ENCODE measurements around the gene EML3. TPM values are rescaled to one million over a fixed set of nuclear protein-coding genes. Genes with fewer than 3 reads are reported as not detected.
"Not testable (repeated sequence)": the region's sequence is repeated elsewhere in the genome, so short reads cannot be mapped to it uniquely, and the experiment has no call there.

The EML3 gene
- 100 to 1,000 TPM in 1 of 2 donors, 10 to 100 TPM in 1; 93.7 to 134 TPM for total RNA-seq
- polyA plus RNA-seq = 100 to 1,000 TPM in 1 of 2 donors, 10 to 100 TPM in 1; 15.7 to 182 TPM
- long read RNA-seq, donor 1, transcript EML3-201 (22 exons, 3,017 nt) = minor isoform, 7 of 108 reads
- long read RNA-seq, donor 1, transcript EML3-202 (22 exons, 3,256 nt) = major isoform, 21 of 108 reads
- long read RNA-seq, donor 1, partial matches to known transcripts = 56 of 108 reads
- long read RNA-seq, donor 1, other reads (novel, unspliced or antisense) = 23 of 108 reads
- long read RNA-seq, donor 2, transcript EML3-201 (22 exons, 3,017 nt) = minor isoform, 11 of 77 reads
- long read RNA-seq, donor 2, transcript EML3-202 (22 exons, 3,256 nt) = major isoform, 15 of 77 reads
- long read RNA-seq, donor 2, partial matches to known transcripts = 36 of 77 reads
- long read RNA-seq, donor 2, other reads (novel, unspliced or antisense) = 15 of 77 reads

- Histone ChIP-seq H3K4me3 (ENCODE audit: low read length in 2 of 2) (peak within 1 kb of the TSS; percentile 65 to 76), H3K27me3 (ENCODE audit: control insufficient read depth in 1 of 2, insufficient read depth in 2 of 2, low read length in 1 of 2) (no peaks in the 10 kb centered on the region), H3K9me3 (ENCODE audit: control insufficient read depth, low read length) (no peaks in the 10 kb centered on the region), H3K4me1 (ENCODE audit: control insufficient read depth in 1 of 2, insufficient read depth in 2 of 2, low read length in 2 of 2) (no peaks in the 10 kb centered on the region), H3K36me3 (ENCODE audit: control insufficient read depth in 1 of 2, insufficient read depth in 2 of 2, low read length in 1 of 2) (peaks cover 0 to 2% of the 10 kb centered on the region in 2 donors), H3K27ac (ENCODE audit: low read depth in 1 of 2, low read length in 2 of 2) (peak within 1 kb of the TSS; percentile 76 to 80)
- WGBS, 2 donors = 1% methylated on average over 33 to 91 of the region's 91 CpGs
- DNase-seq = peak; percentile 95 to 97
- intact Hi-C loops (cut with DNase I) = no loop called here
- peak; percentile 91 for ATAC-seq (ENCODE audit: low FRiP score)
Measured at GRCh38 chr11:62612366-62613290, at the start of gene EML3, which contains the start of gene ROM1. TSS of gene EML3 (minus strand) at chr11:62612775. CDS start at chr11:62612457, 318 bp downstream. TSS of gene ROM1 (plus strand) at chr11:62613257. CDS start at chr11:62613282, 25 bp downstream.

- Histone ChIP-seq H3K27ac (ENCODE audit: low read depth in 1 of 2, low read length in 2 of 2) (no peak overlapping the region), H3K36me3 (ENCODE audit: control insufficient read depth in 1 of 2, insufficient read depth in 2 of 2, low read length in 1 of 2) (no peaks in the 10 kb centered on the region), H3K4me3 (ENCODE audit: low read length in 2 of 2) (no peak overlapping the region), H3K4me1 (ENCODE audit: control insufficient read depth in 1 of 2, insufficient read depth in 2 of 2, low read length in 2 of 2) (peaks cover 0 to 4% of the 10 kb centered on the region in 2 donors), H3K9me3 (ENCODE audit: control insufficient read depth, low read length) (no peaks in the 10 kb centered on the region), H3K27me3 (ENCODE audit: control insufficient read depth in 1 of 2, insufficient read depth in 2 of 2, low read length in 1 of 2) (no peaks in the 10 kb centered on the region)
- DNase-seq (no peak), ATAC-seq (ENCODE audit: low FRiP score) (no peak)
- intact Hi-C loops (cut with DNase I) = no loop called here
- 66 to 69% methylated on average over 5 of the region's 5 CpGs for WGBS, 2 donors
Measured at GRCh38 chr11:62656796-62657429, 44.3 kb upstream of the EML3 start.

GRCh38 chr11:62654297-62654696 is 41.7 kb upstream of the EML3 start:
- H3K27ac ChIP-seq (ENCODE audit: low read depth in 1 of 2, low read length in 2 of 2) = no peak overlapping the region
- H3K4me3 ChIP-seq (ENCODE audit: low read length in 2 of 2) = no peak overlapping the region
- no peak for DNase-seq
- H3K4me1 ChIP-seq (ENCODE audit: control insufficient read depth in 1 of 2, insufficient read depth in 2 of 2, low read length in 2 of 2) = peaks cover 0 to 4% of the 10 kb centered on the region in 2 donors
- H3K36me3 ChIP-seq (ENCODE audit: control insufficient read depth in 1 of 2, insufficient read depth in 2 of 2, low read length in 1 of 2) = no peaks in the 10 kb centered on the region
- H3K27me3 ChIP-seq (ENCODE audit: control insufficient read depth in 1 of 2, insufficient read depth in 2 of 2, low read length in 1 of 2) = no peaks in the 10 kb centered on the region
- intact Hi-C loops (cut with DNase I) = no loop called here
- no peaks in the 10 kb centered on the region for H3K9me3 ChIP-seq (ENCODE audit: control insufficient read depth, low read length)
- ATAC-seq (ENCODE audit: low FRiP score) = no peak
- 76 to 80% methylated on average over 11 of the region's 11 CpGs for WGBS, 2 donors

- peak overlapping the region; percentile 61 to 62 for H3K4me3 ChIP-seq (ENCODE audit: low read length in 2 of 2)
- WGBS, 2 donors = 36 to 42% methylated on average over 16 of the region's 16 CpGs
Measured at GRCh38 chr11:62652161-62653006, 39.8 kb upstream of the EML3 start.

GRCh38 chr11:62650283-62650682 is 37.7 kb upstream of the EML3 start:
- H3K4me1 ChIP-seq (ENCODE audit: control insufficient read depth in 1 of 2, insufficient read depth in 2 of 2, low read length in 2 of 2); H3K36me3 ChIP-seq (ENCODE audit: control insufficient read depth in 1 of 2, insufficient read depth in 2 of 2, low read length in 1 of 2); DNase-seq; H3K27ac ChIP-seq (ENCODE audit: low read depth in 1 of 2, low read length in 2 of 2); H3K4me3 ChIP-seq (ENCODE audit: low read length in 2 of 2); H3K9me3 ChIP-seq (ENCODE audit: control insufficient read depth, low read length); intact Hi-C loops (cut with DNase I); ATAC-seq (ENCODE audit: low FRiP score); H3K27me3 ChIP-seq (ENCODE audit: control insufficient read depth in 1 of 2, insufficient read depth in 2 of 2, low read length in 1 of 2): not testable (repeated sequence)
- 95 to 96% methylated on average over 12 of the region's 12 CpGs for WGBS, 2 donors

More at GRCh38 chr11:62652161-62653006, 39.8 kb upstream of the EML3 start:
- intact Hi-C loops (cut with DNase I) = no loop called here
- no peaks in the 10 kb centered on the region for H3K36me3 ChIP-seq (ENCODE audit: control insufficient read depth in 1 of 2, insufficient read depth in 2 of 2, low read length in 1 of 2)
- no peaks in the 10 kb centered on the region for H3K27me3 ChIP-seq (ENCODE audit: control insufficient read depth in 1 of 2, insufficient read depth in 2 of 2, low read length in 1 of 2)
- H3K9me3 ChIP-seq (ENCODE audit: control insufficient read depth, low read length) = no peaks in the 10 kb centered on the region
- DNase-seq = no peak
- ATAC-seq (ENCODE audit: low FRiP score) = peak; percentile 45
- peak overlapping the region; percentile 31 to 66 for H3K27ac ChIP-seq (ENCODE audit: low read depth in 1 of 2, low read length in 2 of 2)
- H3K4me1 ChIP-seq (ENCODE audit: control insufficient read depth in 1 of 2, insufficient read depth in 2 of 2, low read length in 2 of 2) = peaks cover 0 to 4% of the 10 kb centered on the region in 2 donors

- intact Hi-C loops (cut with DNase I) = no loop called here
- ATAC-seq (ENCODE audit: low FRiP score) (no peak), DNase-seq (no peak)
- 89 to 90% methylated on average over 11 of the region's 11 CpGs for whole genome bisulfite sequencing, 2 donors
- Histone ChIP-seq H3K27ac (ENCODE audit: low read depth in 1 of 2, low read length in 2 of 2) (no peak overlapping the region), H3K4me3 (ENCODE audit: low read length in 2 of 2) (no peak overlapping the region), H3K9me3 (ENCODE audit: control insufficient read depth, low read length) (no peaks in the 10 kb centered on the region), H3K27me3 (ENCODE audit: control insufficient read depth in 1 of 2, insufficient read depth in 2 of 2, low read length in 1 of 2) (no peaks in the 10 kb centered on the region), H3K4me1 (ENCODE audit: control insufficient read depth in 1 of 2, insufficient read depth in 2 of 2, low read length in 2 of 2) (peaks cover 0 to 4% of the 10 kb centered on the region in 2 donors), H3K36me3 (ENCODE audit: control insufficient read depth in 1 of 2, insufficient read depth in 2 of 2, low read length in 1 of 2) (no peaks in the 10 kb centered on the region)
Measured at GRCh38 chr11:62649486-62649885, 36.9 kb upstream of the EML3 start.

GRCh38 chr11:62648967-62649364 is 36.4 kb upstream of the EML3 start:
- H3K27me3 ChIP-seq (ENCODE audit: control insufficient read depth in 1 of 2, insufficient read depth in 2 of 2, low read length in 1 of 2) = no peaks in the 10 kb centered on the region
- H3K9me3 ChIP-seq (ENCODE audit: control insufficient read depth, low read length) = no peaks in the 10 kb centered on the region
- H3K4me1 ChIP-seq (ENCODE audit: control insufficient read depth in 1 of 2, insufficient read depth in 2 of 2, low read length in 2 of 2) = peaks cover 0 to 4% of the 10 kb centered on the region in 2 donors
- ATAC-seq (ENCODE audit: low FRiP score) = no peak
- WGBS, 2 donors = 86 to 87% methylated on average over 11 of the region's 11 CpGs
- intact Hi-C loops (cut with DNase I) = no loop called here
- H3K36me3 ChIP-seq (ENCODE audit: control insufficient read depth in 1 of 2, insufficient read depth in 2 of 2, low read length in 1 of 2) = no peaks in the 10 kb centered on the region
- no peak overlapping the region for H3K27ac ChIP-seq (ENCODE audit: low read depth in 1 of 2, low read length in 2 of 2)
- H3K4me3 ChIP-seq (ENCODE audit: low read length in 2 of 2) = no peak overlapping the region
- no peak for DNase-seq

Data from aorta (tissue), 5 donors.